Kidney epithelial cell (primary cell): ENCODE measurements around the gene ZDHHC8. TPM values are rescaled to one million over a fixed set of nuclear protein-coding genes. Genes with fewer than 3 reads are reported as not detected.
A peak's percentile ranks its signal among the peaks of the same experiment; 100 is the strongest.

Experiments
- DNase-seq: peaks from one replicate; pipeline ENCODE4 v3.0.0-alpha.2; 2010; ENCODE audit warnings: low read depth
- H3K27me3 ChIP-seq: 2 replicates; pipeline ENCODE4 v1.6.0; 2011; ENCODE audit warnings: low read length; ENCODE audit not compliant: control insufficient read depth, insufficient read depth
- H3K36me3 ChIP-seq: 2 replicates; pipeline ENCODE4 v1.5.1; 2011; ENCODE audit warnings: low read length; ENCODE audit not compliant: control insufficient read depth, insufficient read depth
- H3K4me3 ChIP-seq: 2 replicates; pipeline ENCODE4 v1.5.1; 2011; ENCODE audit warnings: low read depth, mild to moderate bottlenecking, control low read depth, low read length
- CTCF ChIP-seq: IDR thresholded peaks from 2 replicates; pipeline ENCODE4 v1.5.1; 2011; ENCODE audit warnings: mild to moderate bottlenecking, moderate library complexity, low read length, control low read depth, inconsistent platforms; ENCODE audit not compliant: insufficient read depth, poor library complexity, severe bottlenecking
- total RNA-seq: library from RNA; depleted of rRNA; stranded (reverse); fragments of >200 nt; gene quantifications from 2 replicates; pipeline ENCODE4 v1.2.3, GENCODE V29; 2015

Gene ZDHHC8
- total RNA-seq, 1 donor from 2014 or later = 26.9 TPM

GRCh38 chr22:20178915-20179227 is 47.3 kb downstream of the ZDHHC8 start:
- DNase-seq = no peak
- H3K36me3 ChIP-seq = no peaks in the 10 kb centered on the region
- H3K4me3 ChIP-seq = no peak overlapping the region
- no peak for TF ChIP-seq CTCF
- peaks cover 48% of the 10 kb centered on the region for H3K27me3 ChIP-seq

GRCh38 chr22:20179455-20180244 is 48.0 kb downstream of the ZDHHC8 start:
- Histone ChIP-seq H3K4me3 (no peak overlapping the region), H3K36me3 (no peaks in the 10 kb centered on the region), H3K27me3 (peaks cover 41% of the 10 kb centered on the region)
- TF ChIP-seq CTCF = no peak
- DNase-seq = no peak

GRCh38 chr22:20180245-20180630 is 48.6 kb downstream of the ZDHHC8 start:
- no peak for DNase-seq
- Histone ChIP-seq H3K4me3 (no peak overlapping the region), H3K27me3 (peaks cover 35% of the 10 kb centered on the region), H3K36me3 (no peaks in the 10 kb centered on the region)
- peak; percentile 50 for TF ChIP-seq CTCF

- Histone ChIP-seq H3K36me3 (no peaks in the 10 kb centered on the region), H3K27me3 (peaks cover 33% of the 10 kb centered on the region), H3K4me3 (no peak overlapping the region)
- TF ChIP-seq CTCF = no peak
- DNase-seq = no peak
Observed at GRCh38 chr22:20180640-20181039, 49.0 kb downstream of the ZDHHC8 start.

GRCh38 chr22:20181194-20181883 is 49.7 kb downstream of the ZDHHC8 start:
- no peak for TF ChIP-seq CTCF
- H3K4me3 ChIP-seq = no peak overlapping the region
- peaks cover 38% of the 10 kb centered on the region for H3K27me3 ChIP-seq
- H3K36me3 ChIP-seq = no peaks in the 10 kb centered on the region
- DNase-seq = no peak
